Spleen (tissue), 11 donors: ENCODE results near the gene CARM1. TPM values are rescaled to one million over a fixed set of nuclear protein-coding genes. Genes with fewer than 3 reads are reported as not detected.

Source experiments
- DNase-seq: peaks from one replicate; pipeline ENCODE4 v3.0.0-alpha.2; 2020
- H3K27ac ChIP-seq, 8 donors: fragments of 200-600 bp; sonication (generic) in 7 of 8; 1 replicate in 4 of 8; 2 replicates in 4 of 8; pipeline versions ENCODE4 v1.5.0 to v1.8.0; 2016 to 2021; ENCODE audit warnings: inconsistent platforms in 4 of 8, mild to moderate bottlenecking in 4 of 8, moderate library complexity in 1 of 8
- H3K27me3 ChIP-seq, 7 donors: fragments of 200-600 bp; sonication (generic) in 6 of 7; replicated peaks in 1 of 7; 1 replicate in 4 of 7; 2 replicates in 3 of 7; pipeline versions ENCODE4 v1.5.0 to v1.8.0; 2016 to 2021; ENCODE audit warnings: inconsistent platforms in 3 of 7, mild to moderate bottlenecking in 1 of 7
- H3K36me3 ChIP-seq, 6 donors: fragments of 200-600 bp; sonication (generic) in 5 of 6; 1 replicate in 4 of 6; 2 replicates in 2 of 6; pipeline versions ENCODE4 v1.5.0 to v1.8.0; 2016 to 2021; ENCODE audit warnings: inconsistent platforms in 2 of 6
- H3K4me1 ChIP-seq, 6 donors: fragments of 200-600 bp; sonication (generic) in 5 of 6; 1 replicate in 3 of 6; 2 replicates in 3 of 6; pipeline versions ENCODE4 v1.5.0 to v1.8.0; 2016 to 2021; ENCODE audit warnings: inconsistent platforms in 3 of 6
- H3K4me3 ChIP-seq, 8 donors: fragments of 200-600 bp; sonication (generic) in 7 of 8; 1 replicate in 4 of 8; 2 replicates in 4 of 8; pipeline versions ENCODE4 v1.5.0 to v1.8.0; 2016 to 2021; ENCODE audit warnings: inconsistent platforms in 4 of 8, mild to moderate bottlenecking in 4 of 8, moderate library complexity in 2 of 8
- H3K9me3 ChIP-seq, 8 donors: fragments of 200-600 bp; sonication (generic) in 7 of 8; 1 replicate in 4 of 8; 2 replicates in 4 of 8; pipeline versions ENCODE4 v1.5.0 to v1.8.0; 2016 to 2021; ENCODE audit warnings: inconsistent platforms in 4 of 8
- CTCF ChIP-seq, 11 experiments: fragments of 200-600 bp in 7 of 11; fragments of 450-650 bp in 4 of 11; sonication (generic) in 4 of 11; IDR thresholded peaks in 8 of 11; conservative IDR thresholded peaks in 3 of 11; 1 replicate in 7 of 11; 2 replicates in 4 of 11; pipeline versions ENCODE4 v1.4.0 to v1.8.0; 2016 to 2021; ENCODE audit warnings: antibody characterized with exemption in 11 of 11, inconsistent platforms in 4 of 11, mild to moderate bottlenecking in 1 of 11
- POLR2A ChIP-seq, 3 donors: fragments of 450-650 bp; IDR thresholded peaks; one replicate each; pipeline ENCODE4 v1.5.1; 2017; ENCODE audit warnings: antibody characterized with exemption in 3 of 3, mild to moderate bottlenecking in 1 of 3
- POLR2AphosphoS5 ChIP-seq, 3 donors: sonication (generic); formaldehyde crosslinking; IDR thresholded peaks; one replicate each; pipeline ENCODE4 v1.5.1; 2017; ENCODE audit warnings: antibody characterized with exemption in 3 of 3
- WGBS, 5 donors: extraction: QIAGEN DNeasy Blood & Tissue Kit in 3 of 5; methylation state at CpG; one replicate each; pipeline versions ENCODE4 v1.1.5 to v1.1.7; 2013 to 2018; 5-methylcytosine and 5-hydroxymethylcytosine counted together
- intact Hi-C: fragments of 100-400 bp; cut with DNase I; formaldehyde crosslinking; loops from one replicate; pipeline ENCODE4 v1.15.0; 2023; ENCODE audit warnings: low total_unique reads
- polyA plus RNA-seq, 3 donors: library from polyadenylated mRNA; stranded (reverse); fragments of 200-250 nt; gene quantifications; one replicate each; pipeline ENCODE4 v1.2.1, GENCODE V29; 2013
- total RNA-seq, 7 donors: library from RNA; depleted of rRNA in 3 of 7; stranded (reverse); fragments of >200 nt in 3 of 7; fragmentation: NEBNext Ultra II Directional in 4 of 7; extraction: Animal tissue kit (Norgen Biotek cat#: 25700) in 4 of 7; gene quantifications; one replicate each; pipeline versions ENCODE4 v1.1.0 to v1.2.1, GENCODE V29; 2016 to 2021
- donor health status: healthy with polysubstance abuse.
- donor health status: DM: no; HTN: no; CAD: no; lungs with moderate emphysema.
- donor health status: DM: no; HTN: no; CAD: no.
- donor health status: Bipolar disorder and iron deficiency.
- donor health status: healthy.
- donor health status: DM: no; HTN: no; CAD: no.
- donor health status: DM: yes; HTN: yes; CAD: no.

CARM1 gene
- total and polyA plus RNA-seq, 10 donors = 13.6 to 32.0 (median 24.6) TPM

GRCh38 chr19:10838377-10838776, 33.0 kb upstream of the CARM1 start:
- 85 to 95% (median 90%) methylated on average over 11 of the region's 11 CpGs for WGBS, 5 donors
- H3K4me3 ChIP-seq = no peak overlapping the region
- intact Hi-C loops = no loop called here
- H3K36me3 ChIP-seq = peaks cover 0 to 19% (median 7%) of the 10 kb centered on the region in 6 donors
- no peaks in the 10 kb centered on the region for H3K27me3 ChIP-seq
- H3K9me3 ChIP-seq = peaks cover 0 to 12% (median 2%) of the 10 kb centered on the region in 8 donors
- no peak overlapping the region for H3K27ac ChIP-seq
- H3K4me1 ChIP-seq = peaks cover 6 to 18% (median 14%) of the 10 kb centered on the region in 6 donors
- TF ChIP-seq POLR2AphosphoS5 (IDR thresholded peaks at IDR 0.05) (no peak), CTCF (IDR thresholded peaks at IDR 0.05 in 8 of 11, conservative IDR thresholded peaks at IDR 0.05 in 3 of 11) (no peak), POLR2A (IDR thresholded peaks at IDR 0.05) (no peak)
- no peak for DNase-seq

- WGBS, 5 donors = 78 to 87% (median 82%) methylated on average over 10 of the region's 10 CpGs
- no peaks in the 10 kb centered on the region for H3K27me3 ChIP-seq
Observed at GRCh38 chr19:10839114-10840050, 32.0 kb upstream of the CARM1 start.

GRCh38 chr19:10842788-10843187, 28.6 kb upstream of the CARM1 start:
- TF ChIP-seq CTCF (IDR thresholded peaks at IDR 0.05 in 8 of 11, conservative IDR thresholded peaks at IDR 0.05 in 3 of 11) (no peak), POLR2A (IDR thresholded peaks at IDR 0.05) (no peak), POLR2AphosphoS5 (IDR thresholded peaks at IDR 0.05) (no peak)
- no peak for DNase-seq
- 87 to 97% (median 93%) methylated on average over 7 of the region's 7 CpGs for WGBS, 5 donors
- H3K36me3 ChIP-seq = no peaks in the 10 kb centered on the region
- H3K27me3 ChIP-seq = no peaks in the 10 kb centered on the region
- peaks cover 0 to 22% (median 13%) of the 10 kb centered on the region in 8 donors for H3K9me3 ChIP-seq
- H3K4me1 ChIP-seq = peaks cover 0 to 4% (median 0%) of the 10 kb centered on the region in 6 donors
- intact Hi-C loops = no loop called here
- no peak overlapping the region for H3K4me3 ChIP-seq
- no peak overlapping the region for H3K27ac ChIP-seq

More at GRCh38 chr19:10839114-10840050, 32.0 kb upstream of the CARM1 start:
- H3K4me1 ChIP-seq = peaks cover 6 to 18% (median 14%) of the 10 kb centered on the region in 6 donors
- peaks cover 0 to 12% (median 2%) of the 10 kb centered on the region in 8 donors for H3K9me3 ChIP-seq
- no peak overlapping the region for H3K27ac ChIP-seq
- intact Hi-C loops = no loop called here
- DNase-seq = no peak
- peaks cover 0 to 9% (median 0%) of the 10 kb centered on the region in 6 donors for H3K36me3 ChIP-seq
- no peak overlapping the region for H3K4me3 ChIP-seq
- TF ChIP-seq CTCF (IDR thresholded peaks at IDR 0.05 in 8 of 11, conservative IDR thresholded peaks at IDR 0.05 in 3 of 11) (no peak), POLR2A (IDR thresholded peaks at IDR 0.05) (no peak), POLR2AphosphoS5 (IDR thresholded peaks at IDR 0.05) (no peak)
